HG03442 (cell line): ENCODE results near the gene SRA1.
"Not testable (repeated sequence)": the region's sequence is repeated elsewhere in the genome, so short reads cannot be mapped to it uniquely, and the experiment has no call there.

Experiments
- ATAC-seq: cut with Tn5 transposase; IDR thresholded peaks from one replicate; pipeline ENCODE4 v1.9.1; 2021; ENCODE audit warnings: mild to moderate bottlenecking, moderate library complexity; ENCODE audit not compliant: unreplicated experiment

The SRA1 gene

DNA sequence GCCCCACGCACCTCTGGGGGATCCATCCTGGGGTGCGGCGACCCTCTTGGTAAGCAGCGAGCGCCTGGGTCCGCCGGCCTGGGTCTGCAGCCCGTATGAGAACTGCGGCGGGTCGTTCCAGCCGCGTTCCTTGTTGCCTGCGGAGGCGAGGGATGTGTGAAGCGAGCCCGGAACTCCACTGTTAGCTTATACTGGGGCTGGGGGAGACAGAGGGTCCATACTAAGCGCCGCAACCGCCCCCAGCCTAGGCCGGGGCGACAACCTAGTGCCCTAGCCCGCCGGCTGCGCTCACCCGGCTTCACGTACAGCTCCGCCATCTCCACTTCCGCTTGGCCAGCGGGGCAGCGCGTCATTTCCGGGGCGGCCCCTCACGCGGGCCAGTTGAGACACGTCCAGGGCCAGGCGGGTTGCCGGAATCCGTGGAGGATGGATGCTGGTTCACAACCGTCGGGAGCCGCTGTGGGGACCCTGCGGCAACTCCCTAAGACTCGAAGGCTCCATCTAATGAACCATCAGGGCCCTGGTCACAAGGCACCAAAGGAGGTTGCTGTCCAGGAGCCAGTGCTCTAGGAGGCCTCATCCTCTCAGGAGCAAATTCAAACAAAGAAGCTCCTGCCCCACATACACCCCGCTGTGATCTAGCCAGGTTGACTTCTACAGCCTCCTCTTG is at the start of gene SRA1:
Gene SRA1 (minus strand): TSS at position 338 of the 670 bp plus-strand sequence. CDS start 21 bp downstream, at position 317.
- ATAC-seq = peak; percentile 95

DNA sequence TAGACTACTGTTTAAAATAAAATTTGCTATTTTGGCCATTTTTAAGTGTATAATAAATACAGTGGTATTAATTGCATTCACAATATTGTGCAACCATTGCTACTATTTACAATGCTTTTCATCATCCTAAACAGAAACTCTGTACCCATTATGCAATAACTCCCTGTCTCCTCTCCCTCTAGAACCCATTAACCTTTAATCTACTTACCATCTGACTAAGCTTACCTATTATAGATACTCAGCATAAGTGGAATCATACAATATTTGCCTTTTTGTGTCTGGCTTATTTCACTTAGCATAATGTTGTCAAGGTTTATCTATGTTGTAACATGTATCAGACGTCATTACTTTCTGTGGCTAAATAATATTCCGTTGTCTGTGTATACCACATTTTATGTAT is 49.8 kb upstream of the SRA1 start:
- no peak for ATAC-seq

DNA sequence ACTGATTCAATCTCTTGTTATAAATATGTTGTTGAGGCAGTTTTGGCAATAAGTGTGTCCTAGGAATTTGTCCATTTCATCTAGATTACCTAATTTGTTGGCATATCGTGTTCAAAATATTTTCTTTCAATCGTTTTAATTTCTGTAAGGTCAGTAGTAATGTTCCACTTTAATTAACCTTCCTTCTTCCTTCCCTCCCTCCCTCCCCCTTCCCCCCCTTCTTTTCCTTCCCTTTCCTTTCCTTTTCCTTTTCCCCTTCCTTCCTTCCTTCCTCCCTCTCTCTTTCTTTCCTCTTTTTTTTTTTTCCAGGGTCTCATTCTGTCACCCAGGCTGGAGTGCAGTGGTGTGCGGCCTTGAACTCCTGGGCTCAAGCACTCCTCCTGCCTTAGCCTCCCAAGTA is 48.6 kb upstream of the SRA1 start:
- ATAC-seq = no peak

DNA sequence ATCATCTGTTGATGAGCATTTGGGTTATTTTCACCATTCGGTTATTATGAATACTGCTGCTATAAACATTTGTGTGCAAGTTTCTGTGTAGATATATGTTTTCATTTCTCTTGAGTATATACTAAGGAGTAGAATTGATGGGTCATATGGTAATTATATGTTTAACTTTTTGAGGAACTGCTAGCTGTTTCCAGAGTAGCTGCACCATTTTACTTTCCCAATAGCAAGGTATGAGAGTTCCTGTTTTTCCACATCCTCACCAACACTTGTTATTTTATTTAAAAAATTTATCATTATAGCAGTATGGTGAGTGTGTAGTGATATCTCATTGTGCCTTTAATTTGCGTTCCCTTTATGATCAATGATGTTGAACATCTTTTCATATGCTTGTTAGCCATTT is 46.5 kb upstream of the SRA1 start:
- no peak for ATAC-seq

DNA sequence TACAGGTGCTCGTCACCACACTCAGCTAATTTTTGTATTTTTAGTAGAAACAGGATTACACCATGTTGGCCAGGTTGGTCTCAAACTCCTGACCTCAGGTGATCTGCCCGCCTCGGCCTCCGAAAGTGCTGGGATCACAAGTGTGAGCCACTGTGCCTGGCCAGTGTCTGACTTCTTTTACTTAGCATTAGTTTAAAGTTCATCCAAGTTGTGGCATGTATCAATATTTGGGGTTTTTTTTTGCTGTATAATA is 46.1 kb upstream of the SRA1 start:
- ATAC-seq = not testable (repeated sequence)

DNA sequence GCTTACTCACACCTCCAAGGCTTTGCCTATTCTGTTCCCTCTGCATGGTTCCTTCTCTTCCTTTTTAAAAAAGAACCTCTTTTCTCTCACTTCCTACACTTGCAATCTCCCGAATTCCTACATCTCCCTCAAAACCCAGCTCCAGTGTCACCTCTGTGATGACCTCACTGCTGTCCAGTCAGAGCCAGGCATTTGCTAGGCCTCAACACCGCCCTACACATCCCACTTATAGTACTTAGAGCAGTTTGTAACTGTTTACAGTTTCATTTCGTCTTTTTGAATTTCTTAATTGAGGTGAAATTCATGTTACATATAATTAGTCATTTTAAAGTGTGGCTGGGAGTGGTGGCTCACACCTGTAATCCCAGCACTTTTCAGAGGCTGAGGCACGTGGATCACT is 44.9 kb upstream of the SRA1 start:
- ATAC-seq = no peak

DNA sequence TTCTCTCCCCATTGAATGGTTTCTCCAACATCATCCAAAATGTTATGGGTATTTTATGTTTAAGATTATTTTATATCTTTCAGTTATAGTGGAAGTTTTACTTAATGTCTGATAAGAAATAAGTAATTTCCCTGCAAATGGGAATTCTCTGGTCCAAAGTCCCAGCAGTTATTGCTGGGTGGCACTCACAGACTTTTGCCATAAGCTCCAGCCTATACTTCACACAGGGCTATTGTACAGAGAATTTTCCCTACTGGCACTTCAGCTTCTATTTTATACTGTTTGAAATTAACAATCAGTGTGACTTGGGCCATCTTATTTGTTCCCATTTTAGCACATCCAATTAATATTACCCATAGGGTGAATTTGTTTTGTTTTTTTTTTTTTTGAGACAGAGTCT is 42.8 kb upstream of the SRA1 start:
- no peak for ATAC-seq

DNA sequence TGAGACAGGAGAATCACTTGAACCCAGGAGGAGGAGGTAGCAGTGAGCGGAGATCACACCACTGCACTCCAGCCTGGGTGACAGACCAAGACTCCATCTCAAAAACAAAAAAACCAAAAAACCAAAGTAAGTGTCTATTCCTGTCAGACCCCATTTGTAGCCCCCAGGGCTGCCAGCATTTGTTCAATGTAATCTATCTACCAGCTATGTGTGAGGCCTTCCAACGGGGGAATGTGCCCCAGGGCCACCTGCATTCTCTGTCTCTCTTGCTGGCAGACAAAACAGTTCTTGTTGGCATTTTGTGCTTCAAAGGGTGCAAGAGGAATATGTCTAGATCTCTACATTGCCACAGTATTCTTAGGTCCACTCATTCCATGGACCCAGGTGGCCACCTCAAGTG is 41.6 kb upstream of the SRA1 start:
- no peak for ATAC-seq

DNA sequence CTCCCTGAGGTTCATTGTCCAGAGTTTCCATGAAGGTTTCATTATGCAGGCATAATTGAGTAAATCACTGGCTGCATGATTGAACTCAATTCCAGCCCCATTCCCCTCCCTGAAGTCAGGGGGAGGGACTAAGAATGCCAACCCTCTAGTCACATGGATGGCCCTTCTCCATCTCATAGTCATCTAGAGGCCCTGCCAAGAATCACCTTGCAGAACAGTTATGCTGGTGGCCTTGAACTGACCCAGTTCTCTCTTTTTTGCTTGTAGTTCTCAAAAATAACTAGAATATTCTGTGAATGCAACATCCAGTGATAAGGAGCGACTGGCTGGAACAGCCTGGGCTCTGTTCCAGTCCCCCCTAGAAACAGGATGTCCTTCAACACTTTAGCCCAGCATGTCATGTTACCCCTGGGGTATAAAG is 39.1 kb upstream of the SRA1 start:
- no peak for ATAC-seq

DNA sequence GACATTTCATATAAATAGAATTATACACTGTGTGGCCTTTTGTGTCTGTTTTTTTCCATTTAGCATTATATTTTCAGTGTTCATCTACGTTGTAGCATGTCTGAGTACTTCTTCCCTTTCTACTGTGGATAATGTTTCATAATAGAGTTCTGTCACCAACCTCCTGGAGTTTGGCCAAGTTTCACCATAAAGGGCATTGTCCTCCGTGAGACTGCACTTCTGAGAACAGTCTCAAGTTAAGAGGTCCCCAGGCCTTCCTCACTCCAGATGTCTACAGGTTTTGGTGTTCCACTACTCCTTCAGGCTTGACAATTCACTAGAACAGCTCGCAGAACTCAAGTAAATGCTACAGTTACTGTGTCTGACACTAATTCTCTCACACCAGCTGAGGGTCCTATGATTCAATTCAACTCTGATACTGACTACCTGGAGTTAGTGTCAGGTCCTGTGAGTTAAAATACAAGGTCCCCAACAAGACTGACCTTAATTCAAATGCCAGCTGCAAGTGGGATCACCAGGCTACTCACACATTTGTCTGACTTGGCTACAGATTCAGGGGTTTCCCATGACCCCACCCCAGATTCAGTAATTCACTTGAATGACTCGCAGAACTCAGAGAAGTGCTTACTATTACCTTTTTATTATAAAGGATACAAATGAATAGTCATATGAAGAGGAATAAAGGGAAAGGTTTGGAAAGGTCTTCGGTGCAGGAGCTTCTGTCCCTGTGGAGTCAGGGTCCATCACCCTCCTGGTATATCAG is 38.4 kb upstream of the SRA1 start:
- ATAC-seq = no peak

DNA sequence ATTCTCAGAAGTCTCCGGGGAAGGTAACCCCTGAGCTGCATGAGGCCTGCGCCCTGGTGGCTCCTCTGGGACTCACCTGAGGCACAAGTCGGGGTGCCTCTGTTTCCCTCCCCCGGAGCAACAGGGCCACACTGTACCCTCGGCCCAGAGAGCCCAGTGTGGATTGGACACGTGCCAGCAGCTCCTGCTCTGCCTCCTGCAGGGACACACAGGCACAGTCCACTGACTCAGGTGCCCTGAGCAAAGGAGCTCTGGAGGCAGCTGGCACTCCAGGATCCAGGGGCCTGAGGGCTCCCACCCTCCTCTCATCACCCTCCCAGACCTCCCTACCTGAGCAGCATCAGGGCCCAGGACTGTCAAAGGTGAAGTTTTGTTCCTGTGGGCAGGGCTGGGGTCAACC is 36.9 kb upstream of the SRA1 start:
- no peak for ATAC-seq

DNA sequence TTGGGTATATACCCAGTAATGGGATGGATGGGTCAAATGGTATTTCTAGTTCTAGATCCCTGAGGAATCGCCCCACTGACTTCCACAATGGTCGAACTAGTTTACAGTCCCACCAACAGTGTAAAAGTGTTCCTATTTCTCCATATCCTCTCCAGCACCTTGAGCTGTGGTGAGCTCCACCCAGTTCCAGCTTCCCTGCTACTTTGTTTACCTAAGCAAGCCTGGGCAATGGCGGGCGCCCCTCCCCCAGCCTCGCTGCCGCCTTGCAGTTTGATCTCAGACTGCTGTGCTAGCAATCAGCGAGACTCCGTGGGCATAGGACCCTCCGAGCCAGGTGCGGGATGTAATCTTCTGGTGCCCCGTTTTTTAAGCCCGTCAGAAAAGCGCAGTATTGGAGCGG is 35.8 kb upstream of the SRA1 start:
- ATAC-seq = not testable (repeated sequence)

DNA sequence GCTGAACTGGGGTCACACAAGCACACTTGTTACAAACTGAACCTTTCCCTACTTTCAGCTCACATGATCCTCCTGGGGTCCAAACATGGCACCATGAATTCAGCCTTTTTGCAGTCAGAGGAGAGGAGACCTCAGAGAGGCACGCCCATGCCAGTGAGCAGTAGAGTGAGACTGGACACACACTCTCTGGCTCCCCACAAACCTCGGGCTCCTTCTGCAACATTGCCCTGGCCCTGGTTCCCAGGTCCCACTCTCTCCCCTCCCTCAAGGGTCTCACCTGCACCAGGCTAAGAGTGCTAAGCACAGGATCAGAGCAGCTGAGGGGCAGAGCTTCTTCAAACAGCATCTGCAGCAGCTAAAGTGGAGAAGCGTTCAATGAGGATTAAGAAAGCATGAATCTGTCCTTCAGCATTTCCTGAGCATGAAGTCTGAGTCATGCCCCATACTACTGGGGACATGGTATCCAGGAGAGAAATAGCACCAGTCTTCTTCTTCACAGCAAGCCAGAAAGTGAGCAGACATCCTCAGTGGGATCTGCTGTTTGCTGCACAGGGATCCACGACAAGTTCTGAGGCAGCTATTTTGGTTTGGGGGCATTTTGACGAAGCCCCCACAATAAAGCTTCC is 34.6 kb upstream of the SRA1 start:
- no peak for ATAC-seq

DNA sequence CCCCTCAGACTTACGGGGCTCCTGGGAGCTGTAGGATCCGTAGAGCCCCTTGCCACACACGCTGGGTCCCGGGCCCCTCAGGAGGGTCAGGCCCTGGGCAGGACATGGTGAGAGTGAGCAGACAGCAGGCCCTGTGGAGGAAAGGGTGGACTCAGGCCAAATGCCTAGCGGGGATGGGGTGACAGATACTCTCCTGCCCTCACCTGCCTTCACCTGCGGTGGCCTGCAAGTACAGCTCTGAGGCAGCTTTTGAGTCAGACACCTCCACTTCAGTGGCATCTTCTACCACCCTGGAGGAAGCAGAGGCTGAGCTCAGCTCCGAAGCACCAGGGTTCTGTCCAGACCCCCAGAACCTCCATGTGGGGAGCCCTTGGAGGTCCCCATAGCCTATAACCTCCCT is 33.6 kb upstream of the SRA1 start:
- ATAC-seq = no peak

DNA sequence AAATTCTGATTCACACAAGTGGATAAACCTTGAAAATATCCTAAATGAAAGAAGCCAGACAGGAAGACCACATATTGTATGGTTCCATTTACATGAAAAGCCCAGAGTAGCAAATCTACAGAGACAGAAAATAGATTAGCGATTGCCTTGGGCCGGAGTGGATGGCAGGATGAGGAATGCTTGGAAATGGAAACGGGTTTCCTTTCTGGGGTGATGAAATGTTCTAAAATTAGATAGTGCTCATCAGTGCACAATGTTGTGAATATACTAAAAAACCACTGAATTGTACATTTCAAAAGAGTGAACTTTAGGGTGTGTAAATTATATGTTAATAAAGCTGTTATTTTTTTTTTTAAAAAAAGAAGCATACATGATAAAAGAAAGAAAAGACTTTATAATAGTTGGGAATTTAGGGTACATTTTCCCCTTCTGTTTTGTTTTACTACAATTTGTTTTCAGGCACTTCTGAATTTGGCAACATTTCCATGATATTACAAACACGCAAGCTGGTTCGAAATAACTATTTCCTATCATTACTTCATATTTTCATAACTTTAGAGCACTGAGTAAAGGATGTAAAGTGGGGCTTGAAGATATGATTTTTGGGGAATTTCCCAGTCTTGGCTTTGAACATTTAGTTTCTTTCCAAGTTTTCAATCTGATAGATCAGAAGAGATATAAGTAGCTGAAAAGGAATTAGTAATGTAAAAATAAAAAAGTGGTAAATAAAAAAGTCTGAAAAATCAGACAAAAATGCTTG is 31.2 kb upstream of the SRA1 start:
- ATAC-seq = no peak

DNA sequence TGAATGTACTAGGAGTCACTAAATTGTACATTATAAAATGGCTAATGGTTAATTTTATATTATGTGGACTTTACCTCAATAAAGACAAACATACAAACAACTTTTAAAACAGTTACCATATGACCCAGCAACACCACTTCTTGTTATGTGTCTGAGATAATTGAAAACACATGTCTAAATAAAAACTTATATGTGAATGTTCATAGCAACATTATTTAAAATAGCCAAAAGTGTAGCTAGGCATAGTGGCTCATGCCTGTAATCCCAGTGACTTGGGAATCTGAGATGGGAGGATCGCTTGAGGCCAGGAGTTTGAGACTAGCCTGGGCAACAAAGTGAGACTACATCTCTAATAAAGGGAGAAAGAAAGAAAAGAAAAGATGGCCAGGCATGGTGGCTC is 30.2 kb upstream of the SRA1 start:
- ATAC-seq = no peak

DNA sequence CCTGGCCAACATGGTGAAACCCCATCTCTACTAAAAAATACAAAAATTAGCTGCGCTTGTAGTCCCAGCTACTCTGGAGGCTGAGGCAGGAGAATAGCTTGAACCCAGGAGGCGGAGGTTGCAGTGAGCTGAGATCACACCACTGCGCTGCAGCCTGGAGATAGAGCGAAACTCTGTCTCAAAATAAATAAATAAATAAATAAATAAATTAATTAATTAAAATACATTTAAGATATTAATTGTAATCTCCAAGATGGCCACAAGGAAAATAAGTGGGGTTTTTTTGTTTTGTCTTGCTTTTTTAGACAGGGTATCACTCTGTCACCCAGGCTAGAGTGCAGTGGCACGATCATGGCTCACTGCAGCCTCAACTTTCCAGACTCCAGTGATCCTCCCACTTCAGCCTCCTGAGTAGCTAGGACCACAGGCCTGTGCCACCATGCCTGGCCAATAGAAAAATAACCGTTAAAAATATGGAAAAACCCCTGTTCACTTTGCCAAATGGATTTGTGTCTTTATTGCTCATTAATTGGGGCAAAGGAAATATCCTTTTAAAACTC is 22.0 kb upstream of the SRA1 start:
- ATAC-seq = not testable (repeated sequence)

DNA sequence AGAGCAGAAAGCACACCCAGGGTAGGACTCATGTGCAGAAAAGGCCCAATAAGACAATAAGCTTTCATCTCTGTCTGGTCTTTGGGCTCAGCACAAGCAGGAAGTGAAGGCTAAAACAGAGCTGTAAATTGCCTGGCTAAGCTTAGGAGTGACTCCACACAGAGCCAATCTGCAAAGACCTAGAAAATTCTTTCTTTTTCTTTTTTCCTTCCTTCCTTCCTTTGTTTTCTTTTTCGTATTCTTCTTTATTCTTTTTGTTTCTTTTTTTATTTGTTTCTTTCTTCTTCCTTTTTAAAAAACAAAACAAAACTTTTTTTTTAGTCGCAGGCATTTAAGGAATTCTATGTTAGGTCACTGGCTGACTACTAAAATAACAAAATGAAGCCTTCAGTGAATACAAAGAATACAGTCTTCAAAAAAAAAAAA is 19.5 kb upstream of the SRA1 start:
- ATAC-seq = no peak

DNA sequence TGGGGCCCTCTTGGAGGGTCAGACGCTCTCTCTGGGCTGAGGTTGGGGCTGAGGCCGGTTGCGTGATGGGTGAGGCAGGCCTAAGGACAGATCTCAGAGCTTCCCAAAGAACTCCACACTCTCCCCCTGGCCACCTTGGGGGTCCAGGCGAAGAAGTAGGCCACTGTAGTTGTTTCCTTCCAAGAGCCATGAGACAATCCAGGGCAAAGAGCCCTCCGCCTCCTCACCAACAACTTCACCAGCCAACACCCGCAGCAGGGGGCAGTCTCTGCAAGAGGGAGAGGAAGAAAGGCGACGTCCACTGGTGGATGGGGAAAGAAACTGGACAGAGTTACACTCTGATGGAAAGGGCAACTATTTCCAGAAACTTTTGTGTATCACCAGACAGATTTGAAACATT is 18.0 kb upstream of the SRA1 start:
- ATAC-seq = no peak

DNA sequence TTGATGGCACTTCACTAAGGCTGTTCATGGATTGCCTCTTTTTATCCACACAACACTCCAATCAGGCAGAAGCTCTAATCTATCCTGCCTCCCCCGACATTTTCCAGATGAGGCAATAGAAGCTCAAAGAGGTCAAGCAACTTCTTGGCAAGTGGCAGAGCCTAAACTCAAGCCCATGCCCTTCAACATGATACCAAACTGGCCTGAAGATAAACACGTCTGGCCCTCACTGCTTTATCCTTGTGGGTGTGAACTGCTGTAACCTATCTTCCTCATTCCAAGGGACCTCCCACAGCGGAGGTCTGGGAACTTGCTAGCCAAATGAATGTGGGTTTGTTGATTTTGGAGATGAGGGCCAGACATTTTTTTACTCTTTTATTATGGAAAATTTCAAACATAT is 16.9 kb upstream of the SRA1 start:
- ATAC-seq = no peak

DNA sequence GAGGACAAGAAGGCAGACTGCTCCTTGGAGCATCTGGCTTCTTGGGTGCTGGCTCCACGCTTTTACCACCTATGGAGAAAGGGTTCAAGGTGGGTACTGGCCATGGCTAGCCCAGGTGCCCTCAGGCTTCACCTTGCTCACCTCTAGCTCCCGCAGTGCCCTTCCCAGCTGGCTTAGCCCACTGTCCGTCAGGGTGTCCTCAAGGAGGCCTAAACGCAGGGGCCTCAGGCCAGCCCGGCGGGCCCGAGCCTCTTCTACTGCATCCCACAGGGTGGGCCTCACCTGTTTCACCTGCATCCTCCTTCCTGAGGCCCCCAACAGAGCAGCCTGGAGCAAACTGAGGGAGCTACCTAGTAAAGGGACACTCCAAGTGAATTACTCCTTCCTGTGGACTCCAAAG is 16.4 kb upstream of the SRA1 start:
- ATAC-seq = no peak
